IMR-90 (cell line): ENCODE measurements around the gene BRD1.

Experiments used
- BHLHE40 ChIP-seq: fragments of 150-350 bp; IDR thresholded peaks from 2 replicates; pipeline ENCODE4 v1.6.1; 2016; ENCODE audit warnings: mild to moderate bottlenecking, low read depth, low read length
- CEBPB ChIP-seq: IDR thresholded peaks from 2 replicates; pipeline ENCODE4 v1.6.1; 2012; ENCODE audit warnings: low read depth, low read length, improper control_type of control experiment
- CHD1 ChIP-seq: IDR thresholded peaks from 2 replicates; pipeline ENCODE4 v1.6.1; 2012; ENCODE audit warnings: low read depth, low read length, improper control_type of control experiment
- CTCF ChIP-seq: conservative IDR thresholded peaks from 2 replicates; pipeline ENCODE4 v1.5.1; 2012; ENCODE audit warnings: mild to moderate bottlenecking, low read depth, low read length, improper control_type of control experiment
- FOS ChIP-seq: fragments of 150-350 bp; IDR thresholded peaks from 2 replicates; pipeline ENCODE4 v1.6.1; 2016; ENCODE audit warnings: low read depth, low read length
- MAZ ChIP-seq: IDR thresholded peaks from 2 replicates; pipeline ENCODE4 v1.6.1; 2012; ENCODE audit warnings: low read depth, mild to moderate bottlenecking, low read length, improper control_type of control experiment, moderate library complexity, borderline replicate concordance
- MXI1 ChIP-seq: IDR thresholded peaks from 2 replicates; pipeline ENCODE4 v1.6.1; 2012; ENCODE audit warnings: low read depth, mild to moderate bottlenecking, low read length, moderate library complexity, borderline replicate concordance
- POLR2A ChIP-seq: IDR thresholded peaks from 2 replicates; pipeline ENCODE4 v1.6.1; 2012; ENCODE audit warnings: mild to moderate bottlenecking, low read depth, low read length
- RAD21 ChIP-seq: IDR thresholded peaks from 2 replicates; pipeline ENCODE4 v1.6.1; 2012; ENCODE audit warnings: low read length, improper control_type of control experiment
- RCOR1 ChIP-seq: IDR thresholded peaks from 2 replicates; pipeline ENCODE4 v1.6.1; 2012; ENCODE audit warnings: mild to moderate bottlenecking, low read length, improper control_type of control experiment; ENCODE audit not compliant: insufficient replicate concordance
- SMC3 ChIP-seq: fragments of 150-350 bp; IDR thresholded peaks from 2 replicates; pipeline ENCODE4 v1.6.1; 2016; ENCODE audit warnings: low read depth, mild to moderate bottlenecking, antibody characterized with exemption, low read length, moderate library complexity
- USF2 ChIP-seq: fragments of 150-350 bp; IDR thresholded peaks from 2 replicates; pipeline ENCODE4 v1.6.1; 2017; ENCODE audit warnings: mild to moderate bottlenecking, antibody characterized with exemption, low read length, low read depth

- TF ChIP-seq CTCF: no peak
- no peak for TF ChIP-seq MAZ
- no peak for TF ChIP-seq POLR2A
- no peak for TF ChIP-seq MXI1
- TF ChIP-seq RCOR1: no peak
- no peak for TF ChIP-seq FOS
- TF ChIP-seq BHLHE40: no peak
- no peak for TF ChIP-seq RAD21
- no peak for TF ChIP-seq SMC3
- TF ChIP-seq CHD1: no peak
- TF ChIP-seq USF2: no peak
- TF ChIP-seq CEBPB: no peak
Observed at GRCh38 chr22:49754696-49755630, 72.7 kb downstream of the BRD1 start.
